GM10248 (cell line): ENCODE measurements around the gene RELCH.

Experiments used
- CTCF ChIA-PET: fragments of 300-600 bp; sonication (Branson Sonifier 250); formaldehyde crosslinking; extraction: SDS; loops from one replicate; lab custom pipeline; 2021; ENCODE audit warnings: antibody characterized with exemption; lab: Yijun Ruan, JAX
- POLR2A ChIA-PET: fragments of 350-650 bp; sonication (Branson Sonifier 250); formaldehyde crosslinking; extraction: SDS; loops from one replicate; lab custom pipeline; 2020; ENCODE audit warnings: antibody characterized with exemption; lab: Yijun Ruan, JAX
- DNase-seq: peaks from one replicate; pipeline ENCODE4 v3.0.0; 2012; ENCODE audit errors: extremely low spot score
- TF ChIP-seq, protein P1 (sequence below): IDR thresholded peaks from 2 replicates; pipeline ENCODE4 v1.5.1; 2012; ENCODE audit warnings: mild to moderate bottlenecking, low read depth; ENCODE audit errors: extremely low read depth, missing control alignments, control extremely low read depth

RELCH gene

DNA sequence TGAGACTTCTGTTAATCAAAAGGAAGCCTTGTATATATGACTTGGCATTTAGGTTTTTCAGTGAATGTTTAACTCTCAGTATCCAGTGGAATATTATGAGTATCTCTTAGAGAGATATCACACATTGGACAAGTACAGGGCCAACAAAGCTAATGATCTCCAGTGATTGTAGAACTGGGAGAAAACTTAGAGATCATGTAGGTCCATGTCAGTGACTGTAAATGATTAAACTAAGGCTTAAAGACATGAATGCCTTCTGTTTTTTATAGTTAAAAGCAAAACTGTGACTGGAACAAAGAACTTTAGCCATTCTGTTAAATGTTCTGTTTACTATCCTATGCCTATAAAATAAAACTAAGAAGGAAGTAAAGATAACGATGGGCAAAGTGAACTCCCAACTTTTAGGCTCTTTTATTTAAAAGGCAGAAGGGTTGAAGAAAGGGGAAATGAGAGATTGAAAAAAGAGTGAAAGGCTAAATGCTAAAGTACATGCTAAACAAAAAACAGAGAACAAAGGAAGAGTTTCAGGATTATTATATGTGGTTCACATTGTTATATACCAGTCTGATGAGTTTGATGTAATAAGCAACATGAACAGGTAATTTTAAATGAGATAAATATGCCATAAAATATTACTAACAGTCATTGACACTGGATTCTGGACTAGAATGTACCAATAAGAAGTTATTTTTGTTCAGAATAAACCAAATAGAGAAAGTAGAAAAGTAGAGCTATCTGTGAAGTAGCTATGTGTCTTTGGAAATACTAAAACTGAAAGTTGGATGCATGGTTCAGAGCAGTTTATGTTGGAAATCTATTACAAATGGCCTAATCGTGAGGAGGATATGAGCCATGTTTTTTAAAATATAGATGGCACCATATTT lies 101.0 kb downstream of the RELCH start:
- DNase-seq, result no peak
- POLR2A ChIA-PET, result no interaction called here
- TF ChIP-seq, protein P1, sequence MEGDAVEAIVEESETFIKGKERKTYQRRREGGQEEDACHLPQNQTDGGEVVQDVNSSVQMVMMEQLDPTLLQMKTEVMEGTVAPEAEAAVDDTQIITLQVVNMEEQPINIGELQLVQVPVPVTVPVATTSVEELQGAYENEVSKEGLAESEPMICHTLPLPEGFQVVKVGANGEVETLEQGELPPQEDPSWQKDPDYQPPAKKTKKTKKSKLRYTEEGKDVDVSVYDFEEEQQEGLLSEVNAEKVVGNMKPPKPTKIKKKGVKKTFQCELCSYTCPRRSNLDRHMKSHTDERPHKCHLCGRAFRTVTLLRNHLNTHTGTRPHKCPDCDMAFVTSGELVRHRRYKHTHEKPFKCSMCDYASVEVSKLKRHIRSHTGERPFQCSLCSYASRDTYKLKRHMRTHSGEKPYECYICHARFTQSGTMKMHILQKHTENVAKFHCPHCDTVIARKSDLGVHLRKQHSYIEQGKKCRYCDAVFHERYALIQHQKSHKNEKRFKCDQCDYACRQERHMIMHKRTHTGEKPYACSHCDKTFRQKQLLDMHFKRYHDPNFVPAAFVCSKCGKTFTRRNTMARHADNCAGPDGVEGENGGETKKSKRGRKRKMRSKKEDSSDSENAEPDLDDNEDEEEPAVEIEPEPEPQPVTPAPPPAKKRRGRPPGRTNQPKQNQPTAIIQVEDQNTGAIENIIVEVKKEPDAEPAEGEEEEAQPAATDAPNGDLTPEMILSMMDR, result no peak
- CTCF ChIA-PET, result interaction anchor here (1.1 kb wide), 1 partner anchor 8 kb away, joined by 3 read pairs; no protein-coding TSS in a partner anchor

DNA sequence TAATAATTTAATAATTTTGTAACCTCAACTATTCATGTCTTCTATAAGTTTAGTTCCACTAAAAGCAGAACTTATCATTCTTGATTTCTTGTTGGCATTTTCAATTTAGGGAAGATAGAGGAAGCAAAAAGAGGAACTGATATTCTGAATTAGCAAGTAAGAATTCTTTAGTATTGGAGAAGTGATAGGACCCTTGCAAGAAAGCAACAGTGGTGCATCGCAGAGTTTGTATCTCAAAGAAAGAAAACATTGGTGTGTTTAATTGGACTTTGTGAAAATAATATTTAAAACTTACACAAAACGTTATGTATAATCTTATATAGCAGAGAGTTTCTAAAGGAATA lies 101.6 kb downstream of the RELCH start:
- ChIA-PET CTCF (no interaction called here), POLR2A (no interaction called here)
- TF ChIP-seq, protein P1, result no peak
- DNase-seq, result peak; percentile 13

DNA sequence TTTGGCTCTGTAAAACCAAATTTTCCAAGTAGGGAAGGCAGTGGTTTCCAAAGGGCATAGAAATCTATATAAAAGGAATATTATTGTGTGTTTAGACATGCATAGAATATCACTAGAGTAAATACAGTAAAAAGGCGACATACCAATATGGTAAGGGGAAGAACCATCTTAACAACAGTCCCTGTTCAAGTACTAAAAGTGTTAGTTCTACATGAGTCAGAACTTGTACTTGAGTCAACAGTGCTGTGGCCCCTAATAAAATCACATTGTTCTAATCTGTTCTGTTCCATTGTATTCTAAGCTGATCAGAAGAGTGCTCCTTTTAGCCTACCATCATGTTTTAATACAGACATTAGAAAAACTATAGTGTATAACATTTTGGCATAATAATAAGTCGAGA lies 102.0 kb downstream of the RELCH start:
- POLR2A ChIA-PET, result no interaction called here
- CTCF ChIA-PET, result interaction anchor here (1.1 kb wide), 1 partner anchor 10 kb away, joined by 3 read pairs; no protein-coding TSS in a partner anchor
- TF ChIP-seq, protein P1, result no peak
- peak; percentile 33 for DNase-seq

DNA sequence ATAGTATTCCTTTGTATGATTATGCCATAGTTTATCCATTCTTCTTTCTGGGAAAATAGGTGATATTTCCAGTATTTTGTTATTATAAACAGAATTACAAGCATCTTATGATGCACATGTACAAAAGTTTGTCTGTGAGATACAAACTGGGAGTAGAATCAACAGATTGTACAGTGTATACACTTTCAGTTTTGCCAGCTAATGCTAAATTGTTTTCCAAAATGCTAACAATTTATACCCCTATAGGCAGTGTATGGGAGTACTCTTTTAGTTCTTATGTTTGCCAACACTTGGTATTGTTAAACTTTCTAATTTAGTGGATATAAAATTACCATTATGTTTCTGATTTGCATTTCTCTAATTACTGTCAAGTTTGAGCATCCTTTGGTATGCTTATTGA lies 107.0 kb downstream of the RELCH start:
- ChIA-PET CTCF (interaction anchor here (0.8 kb wide), 1 partner anchor 45 kb away, joined by 3 read pairs; no protein-coding TSS in a partner anchor), POLR2A (no interaction called here)
- no peak for DNase-seq
- TF ChIP-seq, protein P1, result no peak

DNA sequence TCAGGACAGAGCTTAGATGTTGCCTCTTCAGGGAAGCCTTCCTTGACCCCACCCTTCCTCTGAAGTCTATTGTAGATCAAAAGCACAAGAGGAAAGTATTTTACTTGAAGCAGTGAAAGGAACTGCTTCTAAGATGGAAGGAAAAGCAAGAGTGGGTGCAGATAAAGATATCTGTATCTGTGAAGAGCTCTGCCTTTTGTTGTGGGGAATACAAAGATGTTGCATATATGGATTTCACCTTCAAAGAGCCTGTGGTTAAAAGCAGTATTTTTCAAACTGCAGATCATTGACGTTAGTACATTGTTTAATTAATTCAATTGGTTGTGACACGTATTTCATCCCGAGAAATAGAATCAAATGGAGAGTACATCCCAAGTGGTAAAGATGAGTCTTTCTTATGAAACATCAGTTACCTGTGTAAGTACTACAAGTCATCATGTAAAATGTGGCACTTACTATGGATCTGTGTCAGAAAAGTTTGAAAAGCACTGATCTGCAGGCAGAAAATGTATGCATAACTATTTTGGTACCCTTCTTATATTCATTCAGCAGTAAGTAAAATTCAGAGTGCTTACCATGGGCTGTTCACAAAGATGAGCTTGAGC lies 113.4 kb downstream of the RELCH start:
- TF ChIP-seq, protein P1, result no peak
- POLR2A ChIA-PET, result no interaction called here
- CTCF ChIA-PET, result interaction anchor here (0.6 to 0.7 kb wide), 2 partner anchors 12 to 16 kb away, joined by 3 read pairs; no protein-coding TSS in a partner anchor
- DNase-seq, result no peak

DNA sequence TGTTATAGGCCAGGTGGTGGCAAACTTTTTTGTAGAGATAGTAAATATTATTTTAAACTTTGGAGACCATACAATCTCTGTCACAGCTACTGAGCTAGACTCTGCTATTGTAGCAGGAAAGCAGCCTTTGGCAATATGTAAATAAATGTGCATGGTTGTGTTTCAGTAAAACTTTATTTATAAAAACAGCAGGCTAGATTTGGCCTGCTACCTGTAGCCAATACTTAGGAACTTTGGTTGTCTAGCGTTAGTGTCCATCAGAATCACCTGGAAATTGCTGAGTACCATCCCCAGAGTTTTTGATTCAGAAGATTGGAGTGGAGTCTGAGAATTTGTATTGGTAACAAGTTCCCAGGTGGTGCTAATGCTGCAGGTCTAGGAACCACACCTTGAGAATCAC lies 114.3 kb downstream of the RELCH start:
- TF ChIP-seq, protein P1, result no peak
- CTCF ChIA-PET, result interaction anchor here (0.6 kb wide), 1 partner anchor 11 kb away, joined by 3 read pairs; no protein-coding TSS in a partner anchor
- DNase-seq, result no peak
- POLR2A ChIA-PET, result no interaction called here
